ENCODE measurements around the gene ECM2. TPM values are rescaled to one million over a fixed set of nuclear protein-coding genes. Genes with fewer than 3 reads are reported as not detected.
A peak's percentile ranks its signal among the peaks of the same experiment; 100 is the strongest.

ECM2 gene
- total RNA-seq, 1 experiment from 2014 or later = not detected

DNA sequence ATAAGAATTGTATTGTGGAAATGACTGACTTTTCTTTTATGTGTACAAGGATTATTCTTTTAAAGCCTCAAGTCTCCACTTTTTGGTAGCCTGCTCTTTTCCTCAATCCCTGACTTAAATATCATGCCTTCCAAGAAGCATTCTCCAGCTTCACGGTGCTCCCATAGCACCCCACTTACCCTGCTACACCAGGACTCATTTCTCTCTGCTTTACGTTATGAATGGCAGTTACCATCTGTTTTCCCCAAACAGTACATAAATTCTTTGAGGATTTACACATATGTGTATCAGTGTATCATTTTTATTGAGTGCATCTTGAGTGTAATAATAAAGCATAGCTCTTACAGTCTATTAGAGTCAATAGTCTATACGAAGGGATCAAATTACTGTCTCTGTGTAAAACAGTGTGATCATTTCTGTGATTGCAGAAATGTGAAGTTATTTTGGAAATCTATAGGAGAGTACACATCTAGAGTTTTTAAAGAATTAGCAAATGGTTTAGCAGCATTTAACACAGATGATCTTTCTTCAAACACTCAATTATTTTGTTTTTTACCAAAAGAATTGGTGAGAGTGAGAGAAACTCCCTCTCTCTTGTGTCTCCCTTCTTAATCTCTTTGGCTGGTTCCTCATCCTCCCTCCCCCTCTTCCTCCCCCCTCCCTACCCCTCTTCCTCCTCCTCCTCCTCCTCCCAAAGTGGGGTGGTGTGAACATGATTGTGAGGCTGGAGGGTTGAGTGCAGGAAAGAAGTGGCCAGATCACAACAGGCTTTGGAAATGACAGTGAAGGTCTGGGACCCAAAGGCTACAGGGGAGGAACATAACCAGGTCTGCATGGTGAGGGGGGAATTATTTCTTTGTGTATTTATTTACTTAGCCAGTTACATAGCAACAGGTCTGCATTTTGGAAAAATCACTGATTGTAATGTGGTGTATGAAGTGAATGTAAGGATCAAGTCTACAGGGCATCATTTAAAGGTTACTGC, 27.6 kb upstream of the ECM2 start:
- no peak overlapping the region for H3K9ac ChIP-seq (ENCODE audit: low read length)
- no peak overlapping the region for H2AFZ ChIP-seq (ENCODE audit: low read length)
- DNase-seq = no peak
- no peak for TF ChIP-seq EZH2phosphoT487 (IDR thresholded peaks at IDR 0.05; ENCODE audit: borderline replicate concordance, low read length)
- TF ChIP-seq, protein P1, sequence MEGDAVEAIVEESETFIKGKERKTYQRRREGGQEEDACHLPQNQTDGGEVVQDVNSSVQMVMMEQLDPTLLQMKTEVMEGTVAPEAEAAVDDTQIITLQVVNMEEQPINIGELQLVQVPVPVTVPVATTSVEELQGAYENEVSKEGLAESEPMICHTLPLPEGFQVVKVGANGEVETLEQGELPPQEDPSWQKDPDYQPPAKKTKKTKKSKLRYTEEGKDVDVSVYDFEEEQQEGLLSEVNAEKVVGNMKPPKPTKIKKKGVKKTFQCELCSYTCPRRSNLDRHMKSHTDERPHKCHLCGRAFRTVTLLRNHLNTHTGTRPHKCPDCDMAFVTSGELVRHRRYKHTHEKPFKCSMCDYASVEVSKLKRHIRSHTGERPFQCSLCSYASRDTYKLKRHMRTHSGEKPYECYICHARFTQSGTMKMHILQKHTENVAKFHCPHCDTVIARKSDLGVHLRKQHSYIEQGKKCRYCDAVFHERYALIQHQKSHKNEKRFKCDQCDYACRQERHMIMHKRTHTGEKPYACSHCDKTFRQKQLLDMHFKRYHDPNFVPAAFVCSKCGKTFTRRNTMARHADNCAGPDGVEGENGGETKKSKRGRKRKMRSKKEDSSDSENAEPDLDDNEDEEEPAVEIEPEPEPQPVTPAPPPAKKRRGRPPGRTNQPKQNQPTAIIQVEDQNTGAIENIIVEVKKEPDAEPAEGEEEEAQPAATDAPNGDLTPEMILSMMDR (conservative IDR thresholded peaks at IDR 0.05; ENCODE audit: low read depth, low read length) = no peak
- no peak for TF ChIP-seq EZH2 (IDR thresholded peaks at IDR 0.05; ENCODE audit: low read length, unreplicated experiment)
- no peaks in the 10 kb centered on the region for H3F3A ChIP-seq (ENCODE audit: low read length, unreplicated experiment)
- intact Hi-C loops (cut with micrococcal nuclease) = no loop called here
- no TSS peak for BruUV-seq (replicated peaks)
- no peak overlapping the region for H3K4me3 ChIP-seq (ENCODE audit: low read length)
- peak overlapping the region; percentile 36 for H3K27ac ChIP-seq (ENCODE audit: low read length)
- H3K4me2 ChIP-seq (ENCODE audit: low read length) = no peak overlapping the region
- no peaks in the 10 kb centered on the region for H3K9me2 ChIP-seq (replicated peaks; ENCODE audit: low read length)
- ChIA-PET POLR2A (ENCODE audit: unreplicated experiment) (no interaction called here), CTCF (no interaction called here)
- no peaks in the 10 kb centered on the region for H4K20me1 ChIP-seq (ENCODE audit: low read length)
- no peaks in the 10 kb centered on the region for H3K36me3 ChIP-seq (ENCODE audit: low read depth, low read length)
- H3K9me3 ChIP-seq (ENCODE audit: low read length) = no peaks in the 10 kb centered on the region
- H3K4me1 ChIP-seq (ENCODE audit: insufficient read depth, low read length) = peaks cover 50% of the 10 kb centered on the region
- H3K27me3 ChIP-seq (ENCODE audit: low read length) = no peaks in the 10 kb centered on the region
- no peak for ATAC-seq
- H3K79me2 ChIP-seq (ENCODE audit: low read length) = no peaks in the 10 kb centered on the region

GRCh38 chr9:92562461-92562967, 26.7 kb upstream of the ECM2 start:
- no peaks in the 10 kb centered on the region for H3K79me2 ChIP-seq (ENCODE audit: low read length)
- H3F3A ChIP-seq (ENCODE audit: low read length, unreplicated experiment) = no peaks in the 10 kb centered on the region
- DNase-seq = peak; percentile 16
- no peaks in the 10 kb centered on the region for H3K27me3 ChIP-seq (ENCODE audit: low read length)
- H2AFZ ChIP-seq (ENCODE audit: low read length) = no peak overlapping the region
- ChIA-PET POLR2A (ENCODE audit: unreplicated experiment) (no interaction called here), CTCF (no interaction called here)
- no peak overlapping the region for H3K9ac ChIP-seq (ENCODE audit: low read length)
- H3K4me3 ChIP-seq (ENCODE audit: low read length) = no peak overlapping the region
- H3K9me3 ChIP-seq (ENCODE audit: low read length) = no peaks in the 10 kb centered on the region
- intact Hi-C loops (cut with micrococcal nuclease) = no loop called here
- no TSS peak for BruUV-seq (replicated peaks)
- H4K20me1 ChIP-seq (ENCODE audit: low read length) = no peaks in the 10 kb centered on the region
- peaks cover 52% of the 10 kb centered on the region for H3K4me1 ChIP-seq (ENCODE audit: insufficient read depth, low read length)
- no peaks in the 10 kb centered on the region for H3K36me3 ChIP-seq (ENCODE audit: low read depth, low read length)
- H3K27ac ChIP-seq (ENCODE audit: low read length) = peak overlapping the region; percentile 82
- no peak for ATAC-seq
- no peak overlapping the region for H3K4me2 ChIP-seq (ENCODE audit: low read length)
- TF ChIP-seq EZH2 (IDR thresholded peaks at IDR 0.05; ENCODE audit: low read length, unreplicated experiment) = no peak
- TF ChIP-seq EZH2phosphoT487 (IDR thresholded peaks at IDR 0.05; ENCODE audit: borderline replicate concordance, low read length) = no peak
- TF ChIP-seq, protein P1 (conservative IDR thresholded peaks at IDR 0.05; ENCODE audit: low read depth, low read length) = no peak
- H3K9me2 ChIP-seq (replicated peaks; ENCODE audit: low read length) = no peaks in the 10 kb centered on the region
